HepG2 (cell line): Measurements from ENCODE around the gene GBX1. TPM values are rescaled to one million over a fixed set of nuclear protein-coding genes. Genes with fewer than 3 reads are reported as not detected.
A peak's percentile ranks its signal among the peaks of the same experiment; 100 is the strongest.

Experiments
- ATAC-seq: fragments of 200-7000 bp; cut with Tn5 transposase; 3 replicates; pipeline ENCODE4 v1.9.1; 2020; ENCODE audit warnings: mild to moderate bottlenecking, moderate library complexity
- BruUV-seq: library from RNA; stranded (reverse); fragments of 400-500 nt; replicated peaks from 2 replicates; lab custom pipeline; 2021; lab: Mats Ljungman, UMichigan
- CTCF ChIA-PET: fragments of 300-600 bp; formaldehyde crosslinking; extraction: SDS; loops from one replicate; lab custom pipeline; 2021; ENCODE audit warnings: low total read pairs, inconsistent platforms, low intra/inter-chr PET ratio; lab: Yijun Ruan, JAX
- POLR2A ChIA-PET: fragments of 350-600 bp; sonication (Branson Sonifier 250); formaldehyde crosslinking; loops from one replicate; lab custom pipeline; 2020; ENCODE audit warnings: antibody characterized with exemption, inconsistent platforms; lab: Yijun Ruan, JAX
- DNase-seq: peaks from one replicate; pipeline ENCODE4 v3.0.0-alpha.2; 2015; ENCODE audit warnings: low spot score
- FAIRE-seq: peaks from 3 replicates; lab custom pipeline; 2011; peaks lifted over from hg19 to GRCh38; lab: Jason Lieb, UNC
- H2AFZ ChIP-seq: one replicate; pipeline ENCODE4 v1.6.1; 2011; ENCODE audit warnings: low read length, inconsistent platforms
- H3K27ac ChIP-seq: fragments of 300-600 bp; 3 replicates; pipeline ENCODE4 v1.8.0; 2011; ENCODE audit warnings: mixed run types, mild to moderate bottlenecking, mixed read lengths, low read length, inconsistent platforms; ENCODE audit not compliant: insufficient read depth; ENCODE audit errors: extremely low read length
- H3K27me3 ChIP-seq, 2 experiments: fragments of 200-600 bp in 1 of 2; 2 replicates in 1 of 2; 3 replicates in 1 of 2; pipeline versions ENCODE4 v1.6.0 to v1.8.0; 2011; ENCODE audit warnings: low read length in 2 of 2, mild to moderate bottlenecking in 2 of 2, moderate library complexity in 2 of 2, inconsistent platforms in 1 of 2; ENCODE audit not compliant: insufficient read depth in 2 of 2, control insufficient read depth in 1 of 2
- H3K36me3 ChIP-seq, 2 experiments: fragments of 200-600 bp in 1 of 2; replicated peaks in 1 of 2; 2 replicates in 1 of 2; 3 replicates in 1 of 2; pipeline versions ENCODE4 v1.5.1 to v1.8.0; 2011; ENCODE audit warnings: low read length in 2 of 2, inconsistent platforms in 1 of 2; ENCODE audit not compliant: insufficient read depth in 2 of 2, control insufficient read depth in 1 of 2
- H3K4me1 ChIP-seq: 2 replicates; pipeline ENCODE4 v1.5.1; 2012; ENCODE audit warnings: low read length, inconsistent platforms; ENCODE audit not compliant: insufficient read depth
- H3K4me2 ChIP-seq: 2 replicates; pipeline ENCODE4 v1.6.0; 2011; ENCODE audit warnings: low read depth, low read length, inconsistent platforms
- H3K4me3 ChIP-seq, 3 experiments: fragments of 200-600 bp in 1 of 3; sonication (generic), shearing (Covaris generic) in 1 of 3; replicated peaks in 1 of 3; 2 replicates each; pipeline ENCODE4 v1.5.1; 2011 to 2016; ENCODE audit warnings: low read length in 3 of 3, inconsistent platforms in 2 of 3, low read depth in 2 of 3, mild to moderate bottlenecking in 2 of 3, control low read depth in 1 of 3, mixed read lengths in 1 of 3; ENCODE audit not compliant: insufficient read depth in 1 of 3
- H3K79me2 ChIP-seq: one replicate; pipeline ENCODE4 v1.6.1; 2011; ENCODE audit warnings: low read length, inconsistent platforms; ENCODE audit not compliant: insufficient read depth
- H3K9ac ChIP-seq: 2 replicates; pipeline ENCODE4 v1.6.0; 2011; ENCODE audit warnings: mild to moderate bottlenecking, low read depth, low read length, inconsistent platforms; ENCODE audit not compliant: insufficient read depth
- H3K9me3 ChIP-seq: 2 replicates; pipeline ENCODE4 v1.5.1; 2012; ENCODE audit warnings: mild to moderate bottlenecking, low read length
- H4K20me1 ChIP-seq: 2 replicates; pipeline ENCODE4 v1.6.0; 2011; ENCODE audit warnings: inconsistent platforms, mild to moderate bottlenecking, low read length, moderate library complexity; ENCODE audit not compliant: insufficient read depth
- AGO2 ChIP-seq: fragments of 200-400 bp; formaldehyde crosslinking; optimal IDR thresholded peaks from 2 replicates; pipeline ENCODE3; 2017; ENCODE audit warnings: mild to moderate bottlenecking, low read depth, low read length, moderate library complexity
- ATF7 ChIP-seq, 2 experiments: fragments of 450-650 bp in 1 of 2; sonication (generic) in 1 of 2; formaldehyde crosslinking in 1 of 2; IDR thresholded peaks; 2 replicates each; pipeline versions ENCODE4 v1.4.0 to v1.6.1; 2016 to 2020; ENCODE audit warnings: antibody characterized with exemption in 1 of 2, mild to moderate bottlenecking in 1 of 2, missing genetic modification reagents in 1 of 2
- KAT7 ChIP-seq: IDR thresholded peaks from 2 replicates; pipeline ENCODE4 v1.6.1; 2018; ENCODE audit warnings: borderline replicate concordance, missing compliant biosample characterization
- NCOA5 ChIP-seq: sonication (generic); formaldehyde crosslinking; IDR thresholded peaks from 2 replicates; pipeline ENCODE4 v1.4.0; 2020; ENCODE audit warnings: missing genetic modification reagents
- PTBP1 ChIP-seq: fragments of 200-400 bp; formaldehyde crosslinking; IDR thresholded peaks from 2 replicates; pipeline ENCODE4 v1.6.1; 2018; ENCODE audit warnings: low read length, low read depth; ENCODE audit not compliant: poor library complexity, severe bottlenecking
- SMAD1 ChIP-seq: sonication (generic); formaldehyde crosslinking; IDR thresholded peaks from 2 replicates; pipeline ENCODE4 v1.4.0; 2020; ENCODE audit warnings: missing genetic modification reagents, low read depth, mild to moderate bottlenecking, borderline replicate concordance
- SP140L ChIP-seq: sonication (generic); formaldehyde crosslinking; IDR thresholded peaks from 2 replicates; pipeline ENCODE4 v1.4.0; 2020; ENCODE audit warnings: missing genetic modification reagents, borderline replicate concordance
- SRSF1 ChIP-seq: fragments of 200-400 bp; formaldehyde crosslinking; optimal IDR thresholded peaks from 2 replicates; pipeline ENCODE3; 2017; ENCODE audit warnings: mild to moderate bottlenecking, low read depth, low read length, moderate library complexity
- ZNF256 ChIP-seq: sonication (generic); formaldehyde crosslinking; conservative IDR thresholded peaks from 2 replicates; pipeline ENCODE4 v1.4.0; 2020; ENCODE audit warnings: missing genetic modification reagents
- ZNF337 ChIP-seq: sonication (generic); formaldehyde crosslinking; IDR thresholded peaks from 2 replicates; pipeline ENCODE4 v1.5.1; 2020; ENCODE audit warnings: missing genetic modification reagents, low read depth, mild to moderate bottlenecking, borderline replicate concordance
- ZNF468 ChIP-seq: sonication (generic); formaldehyde crosslinking; IDR thresholded peaks from 2 replicates; pipeline ENCODE4 v1.8.0; 2022; ENCODE audit warnings: mild to moderate bottlenecking, moderate library complexity, missing genetic modification reagents
- WGBS: methylation state at CpG from one replicate; pipeline ENCODE4 v1.1.6; 2017; ENCODE audit warnings: low lambda C conversion rate; 5-methylcytosine and 5-hydroxymethylcytosine counted together
- in situ Hi-C: cut with HindIII; loops from 2 replicates; pipeline ENCODE4 v1.10.0; 2017; ENCODE audit warnings: low pct_unique_long_range_greater_than_20kb; ENCODE audit not compliant: extremely low pct_ligation_motif_present
- intact Hi-C: fragments of 100-400 bp; cut with micrococcal nuclease; formaldehyde crosslinking; loops from one replicate; pipeline ENCODE4 v1.10.0; 2022; ENCODE audit not compliant: unreplicated experiment
- polyA plus RNA-seq, 8 experiments: library from polyadenylated mRNA; depleted of rRNA in 3 of 8; stranded (reverse) in 7 of 8; unstranded in 1 of 8; fragments of >200 nt; fragmentation: Illumina TruSeq in 4 of 8; extraction: Trizol in 4 of 8; gene quantifications; 2 replicates each; pipeline versions ENCODE4 v1.2.1 to v1.2.3, GENCODE V29; 2011 to 2016; ENCODE audit warnings: low read depth in 4 of 8, missing spikeins in 1 of 8, mixed read lengths in 1 of 8; ENCODE audit not compliant: insufficient read depth in 1 of 8
- total RNA-seq, 5 experiments: library from RNA; depleted of rRNA; stranded (reverse); fragments of >200 nt; fragmentation: Illumina TruSeq; extraction: Trizol; gene quantifications; 2 replicates each; pipeline ENCODE4 v1.2.3, GENCODE V29; 2016; ENCODE audit warnings: low read depth in 1 of 5
- TF ChIP-seq, protein P1 (sequence below): sonication (generic); formaldehyde crosslinking; IDR thresholded peaks from 2 replicates; pipeline ENCODE4 v1.5.0; 2020; ENCODE audit warnings: missing genetic modification reagents
- TF ChIP-seq, protein P2 (sequence below): sonication (generic); formaldehyde crosslinking; IDR thresholded peaks from 2 replicates; pipeline ENCODE4 v1.4.0; 2020; ENCODE audit warnings: missing genetic modification reagents
- TF ChIP-seq, protein P3 (sequence below): IDR thresholded peaks from 2 replicates; pipeline ENCODE4 v1.6.1; 2016; ENCODE audit warnings: low read depth, control low read depth

The GBX1 gene
- total and polyA plus RNA-seq, 2 of the 13 experiments (the other 11 are each of a cell fraction or from before 2014, with no cell fraction given), result not detected

DNA sequence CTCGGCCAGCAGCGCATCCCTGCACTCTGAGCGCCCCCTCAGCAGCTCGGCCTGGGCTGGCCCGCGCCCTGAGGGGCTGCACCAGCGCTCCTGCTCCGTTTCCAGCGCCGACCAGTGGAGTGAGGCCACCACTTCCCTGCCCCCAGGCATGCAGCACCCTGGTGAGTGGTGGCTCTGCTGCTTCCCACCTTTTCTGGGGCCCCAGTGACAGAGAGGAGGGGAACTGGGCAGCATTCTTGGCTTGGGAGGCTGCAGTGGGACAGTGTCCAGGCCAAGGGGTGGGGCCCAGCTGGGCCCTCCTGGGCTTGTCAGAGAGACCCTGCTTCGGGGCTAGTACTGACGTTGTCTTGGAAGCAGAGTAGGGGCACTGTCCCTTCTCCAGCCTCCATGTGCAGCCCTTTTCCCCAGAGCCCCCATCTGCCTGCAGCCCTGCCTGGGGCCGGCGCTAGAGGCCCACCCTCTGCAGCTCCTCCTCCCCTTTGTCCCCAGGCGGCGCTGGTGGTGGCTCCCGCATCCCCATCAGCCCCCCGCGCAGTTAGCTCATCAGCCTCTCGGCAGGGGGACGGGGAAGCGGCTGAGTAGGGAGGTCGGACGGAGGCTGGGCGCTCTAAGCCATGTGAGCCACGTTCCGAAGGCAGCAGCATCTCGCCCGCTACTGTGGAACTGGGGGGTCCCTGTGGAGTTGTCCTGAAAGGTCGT is 29.2 kb downstream of the GBX1 start:
- intact Hi-C loops, result loop anchor here (10.0 kb wide), 1 partner anchor 166 kb away; no protein-coding TSS in a partner anchor
- in situ Hi-C loops, result no loop called here
- ATAC-seq (no peak), DNase-seq (no peak), FAIRE-seq (no peak)
- H3K4me1 ChIP-seq, result no peaks in the 10 kb centered on the region
- no TSS peak for BruUV-seq
- peak; percentile 61 for TF ChIP-seq AGO2
- TF ChIP-seq, protein P1, sequence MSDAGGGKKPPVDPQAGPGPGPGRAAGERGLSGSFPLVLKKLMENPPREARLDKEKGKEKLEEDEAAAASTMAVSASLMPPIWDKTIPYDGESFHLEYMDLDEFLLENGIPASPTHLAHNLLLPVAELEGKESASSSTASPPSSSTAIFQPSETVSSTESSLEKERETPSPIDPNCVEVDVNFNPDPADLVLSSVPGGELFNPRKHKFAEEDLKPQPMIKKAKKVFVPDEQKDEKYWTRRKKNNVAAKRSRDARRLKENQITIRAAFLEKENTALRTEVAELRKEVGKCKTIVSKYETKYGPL (CRISPR knock-in tag), result no peak
- no peaks in the 10 kb centered on the region for H3K27me3 ChIP-seq
- H3K27ac ChIP-seq, result no peak overlapping the region
- no peak overlapping the region for H3K9ac ChIP-seq
- 92% methylated on average over 16 of the region's 30 CpGs for WGBS
- POLR2A ChIA-PET, result no interaction called here
- CTCF ChIA-PET, result no interaction called here
- H3K4me3 ChIP-seq, result no peak overlapping the region
- no peaks in the 10 kb centered on the region for H3K9me3 ChIP-seq
- no peak overlapping the region for H2AFZ ChIP-seq
- H3K36me3 ChIP-seq, result peaks cover 20 to 62% of the 10 kb centered on the region in 2 experiments; a peak in 4 of 5 replicates
- H3K4me2 ChIP-seq, result no peak overlapping the region
- H3K79me2 ChIP-seq, result no peaks in the 10 kb centered on the region
- no peaks in the 10 kb centered on the region for H4K20me1 ChIP-seq

DNA sequence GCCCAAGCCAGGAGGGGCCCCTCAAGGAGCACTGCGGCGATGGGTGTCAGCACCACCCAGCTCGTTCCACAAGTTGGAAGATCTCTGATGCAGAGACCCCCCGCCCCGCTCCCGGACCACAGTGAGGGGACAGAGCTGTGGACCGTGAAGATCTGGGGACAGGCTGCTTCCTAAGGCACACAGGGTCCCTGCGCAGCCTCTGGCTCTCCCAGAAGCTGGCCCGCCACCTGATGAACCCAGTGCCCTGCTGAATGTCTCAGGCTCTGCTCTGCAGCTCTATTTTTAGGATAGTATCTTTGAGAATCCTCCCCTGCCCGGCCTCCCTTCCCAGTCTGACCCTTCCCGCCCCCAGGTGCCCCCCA is 29.7 kb downstream of the GBX1 start:
- CTCF ChIA-PET, result no interaction called here
- TF ChIP-seq NCOA5 (CRISPR knock-in tag), result no peak
- TF ChIP-seq ZNF256 (CRISPR knock-in tag), result no peak
- TF ChIP-seq, protein P2, sequence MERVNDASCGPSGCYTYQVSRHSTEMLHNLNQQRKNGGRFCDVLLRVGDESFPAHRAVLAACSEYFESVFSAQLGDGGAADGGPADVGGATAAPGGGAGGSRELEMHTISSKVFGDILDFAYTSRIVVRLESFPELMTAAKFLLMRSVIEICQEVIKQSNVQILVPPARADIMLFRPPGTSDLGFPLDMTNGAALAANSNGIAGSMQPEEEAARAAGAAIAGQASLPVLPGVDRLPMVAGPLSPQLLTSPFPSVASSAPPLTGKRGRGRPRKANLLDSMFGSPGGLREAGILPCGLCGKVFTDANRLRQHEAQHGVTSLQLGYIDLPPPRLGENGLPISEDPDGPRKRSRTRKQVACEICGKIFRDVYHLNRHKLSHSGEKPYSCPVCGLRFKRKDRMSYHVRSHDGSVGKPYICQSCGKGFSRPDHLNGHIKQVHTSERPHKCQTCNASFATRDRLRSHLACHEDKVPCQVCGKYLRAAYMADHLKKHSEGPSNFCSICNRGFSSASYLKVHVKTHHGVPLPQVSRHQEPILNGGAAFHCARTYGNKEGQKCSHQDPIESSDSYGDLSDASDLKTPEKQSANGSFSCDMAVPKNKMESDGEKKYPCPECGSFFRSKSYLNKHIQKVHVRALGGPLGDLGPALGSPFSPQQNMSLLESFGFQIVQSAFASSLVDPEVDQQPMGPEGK (CRISPR knock-in tag), result no peak
- no peak for TF ChIP-seq KAT7 (CRISPR knock-in tag)
- no peak for TF ChIP-seq ATF7 (IDR thresholded peaks at IDR 0.05)
- no peak for TF ChIP-seq ATF7 (CRISPR knock-in tag; IDR thresholded peaks at IDR 0.05)
- TF ChIP-seq PTBP1, result no peak
- no peak for TF ChIP-seq SRSF1
- no peak for TF ChIP-seq SP140L (CRISPR knock-in tag)
- TF ChIP-seq, protein P3, sequence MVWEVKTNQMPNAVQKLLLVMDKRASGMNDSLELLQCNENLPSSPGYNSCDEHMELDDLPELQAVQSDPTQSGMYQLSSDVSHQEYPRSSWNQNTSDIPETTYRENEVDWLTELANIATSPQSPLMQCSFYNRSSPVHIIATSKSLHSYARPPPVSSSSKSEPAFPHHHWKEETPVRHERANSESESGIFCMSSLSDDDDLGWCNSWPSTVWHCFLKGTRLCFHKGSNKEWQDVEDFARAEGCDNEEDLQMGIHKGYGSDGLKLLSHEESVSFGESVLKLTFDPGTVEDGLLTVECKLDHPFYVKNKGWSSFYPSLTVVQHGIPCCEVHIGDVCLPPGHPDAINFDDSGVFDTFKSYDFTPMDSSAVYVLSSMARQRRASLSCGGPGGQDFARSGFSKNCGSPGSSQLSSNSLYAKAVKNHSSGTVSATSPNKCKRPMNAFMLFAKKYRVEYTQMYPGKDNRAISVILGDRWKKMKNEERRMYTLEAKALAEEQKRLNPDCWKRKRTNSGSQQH (CRISPR knock-in tag), result no peak
- TF ChIP-seq ZNF468 (CRISPR knock-in tag), result no peak
- no peak for TF ChIP-seq ZNF337 (CRISPR knock-in tag)
- TF ChIP-seq SMAD1 (CRISPR knock-in tag), result no peak

More for the DNA sequence above, 29.7 kb downstream of the GBX1 start:
- intact Hi-C loops (loop anchor here (10.0 kb wide), 1 partner anchor 167 kb away; no protein-coding TSS in a partner anchor), in situ Hi-C loops (no loop called here)
- no peak overlapping the region for H3K4me2 ChIP-seq
- H4K20me1 ChIP-seq, result no peaks in the 10 kb centered on the region
- POLR2A ChIA-PET, result no interaction called here
- peaks cover 19 to 65% of the 10 kb centered on the region in 2 experiments; a peak in 4 of 5 replicates for H3K36me3 ChIP-seq
- BruUV-seq, result no TSS peak
- no peak overlapping the region for H2AFZ ChIP-seq
- ATAC-seq (no peak), FAIRE-seq (no peak), DNase-seq (no peak)
- no peaks in the 10 kb centered on the region for H3K79me2 ChIP-seq
- no peaks in the 10 kb centered on the region for H3K4me1 ChIP-seq
- H3K9ac ChIP-seq, result no peak overlapping the region
- no peaks in the 10 kb centered on the region for H3K9me3 ChIP-seq
- H3K4me3 ChIP-seq, result no peak overlapping the region
- H3K27me3 ChIP-seq, result no peaks in the 10 kb centered on the region
- 97% methylated on average over 9 of the region's 11 CpGs for WGBS
- no peak overlapping the region for H3K27ac ChIP-seq
